GM23248 (cell line): Measurements from ENCODE around the gene EPHA2. TPM values are rescaled to one million over a fixed set of nuclear protein-coding genes. Genes with fewer than 3 reads are reported as not detected.
A peak's percentile ranks its signal among the peaks of the same experiment; 100 is the strongest.

ENCODE experiments used
- DNase-seq: peaks from one replicate; pipeline ENCODE4 v3.0.0-alpha.2; 2015
- H2AFZ ChIP-seq: fragments of 200-600 bp; sonication (generic); 2 replicates; pipeline ENCODE4 v1.6.1; 2016; ENCODE audit warnings: antibody characterized with exemption
- H3F3A ChIP-seq: fragments of 200-600 bp; sonication (generic); 2 replicates; pipeline ENCODE4 v1.6.1; 2016; ENCODE audit warnings: mild to moderate bottlenecking, antibody characterized with exemption, mixed run types; ENCODE audit not compliant: insufficient read depth
- H3K27ac ChIP-seq: fragments of 200-600 bp; sonication (generic); 2 replicates; pipeline ENCODE4 v1.5.1; 2016; ENCODE audit warnings: mild to moderate bottlenecking
- H3K27me3 ChIP-seq: fragments of 200-600 bp; sonication (generic); replicated peaks from 2 replicates; pipeline ENCODE4 v1.6.1; 2016; ENCODE audit warnings: mild to moderate bottlenecking; ENCODE audit not compliant: insufficient read depth
- H3K36me3 ChIP-seq: fragments of 200-600 bp; sonication (generic); 2 replicates; pipeline ENCODE4 v1.6.1; 2016; ENCODE audit warnings: low read depth, mild to moderate bottlenecking
- H3K4me1 ChIP-seq: fragments of 200-600 bp; sonication (generic); 2 replicates; pipeline ENCODE4 v1.6.1; 2016; ENCODE audit warnings: mild to moderate bottlenecking; ENCODE audit not compliant: insufficient read depth
- H3K4me2 ChIP-seq: fragments of 200-600 bp; sonication (generic); one replicate; pipeline ENCODE4 v1.6.1; 2016; ENCODE audit warnings: mild to moderate bottlenecking; ENCODE audit not compliant: unreplicated experiment
- H3K4me3 ChIP-seq: fragments of 200-600 bp; sonication (generic); 2 replicates; pipeline ENCODE4 v1.5.1; 2016; ENCODE audit warnings: mild to moderate bottlenecking
- H3K79me2 ChIP-seq: fragments of 200-600 bp; sonication (generic); 2 replicates; pipeline ENCODE4 v1.6.1; 2016; ENCODE audit warnings: mild to moderate bottlenecking; ENCODE audit not compliant: insufficient read depth
- H3K9ac ChIP-seq: fragments of 200-600 bp; sonication (generic); 2 replicates; pipeline ENCODE4 v1.6.1; 2016; ENCODE audit warnings: mild to moderate bottlenecking
- H3K9me2 ChIP-seq: fragments of 200-600 bp; sonication (generic); 2 replicates; pipeline ENCODE4 v1.6.1; 2016; ENCODE audit warnings: mixed run types, mild to moderate bottlenecking, moderate library complexity; ENCODE audit not compliant: insufficient read depth
- H3K9me3 ChIP-seq: fragments of 200-600 bp; sonication (generic); one replicate; pipeline ENCODE4 v1.6.1; 2017; ENCODE audit warnings: low read depth
- H4K20me1 ChIP-seq: fragments of 200-600 bp; sonication (generic); 2 replicates; pipeline ENCODE4 v1.6.0; 2016; ENCODE audit not compliant: insufficient read depth
- EZH2 ChIP-seq: fragments of 200-600 bp; sonication (generic); IDR thresholded peaks from 2 replicates; pipeline ENCODE4 v1.6.1; 2018; ENCODE audit warnings: antibody characterized with exemption, mild to moderate bottlenecking; ENCODE audit not compliant: insufficient read depth, poor library complexity, severe bottlenecking
- EZH2phosphoT487 ChIP-seq: fragments of 200-600 bp; sonication (generic); IDR thresholded peaks from 2 replicates; pipeline ENCODE4 v1.6.1; 2018; ENCODE audit warnings: antibody characterized with exemption, moderate library complexity, mild to moderate bottlenecking, low read depth; ENCODE audit not compliant: insufficient read depth
- WGBS, 2 experiments: methylation state at CpG; one replicate each; pipeline ENCODE4 v1.1.6; 2015 to 2017; ENCODE audit warnings: low lambda C conversion rate in 2 of 2, low coverage in 1 of 2; ENCODE audit errors: missing lambda C conversion rate in 2 of 2; 5-methylcytosine and 5-hydroxymethylcytosine counted together
- in situ Hi-C: fragments of 300-500 bp; cut with MboI; formaldehyde crosslinking; loops from 2 replicates; pipeline ENCODE4 v1.15.0; 2020
- polyA plus RNA-seq: library from polyadenylated mRNA; unstranded; fragments of >200 nt; fragmentation: Nextera tagmentation; extraction: Ambion mirVana; gene quantifications from 2 replicates; pipeline ENCODE4 v1.2.1, GENCODE V29; 2016
- total RNA-seq: library from RNA; depleted of rRNA; stranded (reverse); fragments of >200 nt; shearing (Covaris generic); gene quantifications from 2 replicates; pipeline ENCODE4 v1.2.3, GENCODE V29; 2014

The EPHA2 gene
- total and polyA plus RNA-seq, 2 experiments from 2014 or later, result 8.8 to 21.7 TPM

DNA sequence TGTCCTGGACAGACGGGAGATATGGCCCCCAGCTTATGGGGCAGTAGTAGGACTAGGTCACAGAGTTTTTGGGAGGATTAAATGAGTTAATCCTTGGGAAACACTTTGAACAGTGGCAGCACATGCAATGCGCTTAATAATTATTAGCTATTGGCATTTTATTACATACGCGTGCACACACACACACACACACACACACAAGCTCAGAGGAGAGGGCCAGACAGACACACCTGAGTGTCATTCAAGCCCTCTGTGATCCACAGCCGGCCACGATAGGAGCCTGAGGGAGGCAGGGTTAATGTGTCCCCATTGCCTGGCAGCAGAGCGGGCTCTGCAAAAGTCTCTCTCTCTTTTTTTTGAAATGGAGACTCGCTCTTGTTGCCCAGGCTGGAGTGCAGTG is 37.9 kb downstream of the EPHA2 start:
- Histone ChIP-seq H3K4me3 (no peak overlapping the region), H3K9ac (no peak overlapping the region), H3K79me2 (no peaks in the 10 kb centered on the region), H3K4me1 (peaks cover 29% of the 10 kb centered on the region), H3K36me3 (no peaks in the 10 kb centered on the region), H4K20me1 (no peaks in the 10 kb centered on the region), H3K9me2 (no peaks in the 10 kb centered on the region), H3K4me2 (no peak overlapping the region), H3K27ac (no peak overlapping the region), H3K9me3 (no peaks in the 10 kb centered on the region), H3K27me3 (no peaks in the 10 kb centered on the region), H3F3A (peaks cover 13% of the 10 kb centered on the region), H2AFZ (no peak overlapping the region)
- DNase-seq, result no peak
- TF ChIP-seq EZH2phosphoT487 (no peak), EZH2 (no peak)
- WGBS, 2 experiments, result 95 to 96% methylated on average over 8 of the region's 8 CpGs
- in situ Hi-C loops, result no loop called here

DNA sequence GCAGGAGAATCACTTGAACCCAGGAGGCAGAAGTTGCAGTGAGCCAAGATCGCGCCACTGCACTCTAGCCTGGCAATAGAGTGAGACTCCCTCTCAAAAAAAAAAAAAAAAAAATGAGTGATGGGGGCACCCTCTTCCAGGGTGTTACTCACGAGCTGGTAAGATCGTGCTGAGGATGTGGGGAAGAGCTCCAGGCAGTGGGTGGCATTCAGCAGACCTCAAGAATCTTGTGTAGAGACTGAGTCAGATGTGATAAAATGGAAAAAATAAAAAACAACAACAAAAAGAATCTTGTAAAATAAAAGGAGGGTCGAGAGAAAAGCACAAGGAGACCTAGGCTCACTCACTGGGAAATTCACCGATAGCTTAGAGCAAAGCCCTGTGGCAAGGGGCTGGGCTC is 38.5 kb downstream of the EPHA2 start:
- peak; percentile 88 for DNase-seq
- H3K79me2 ChIP-seq, result no peaks in the 10 kb centered on the region
- 46 to 59% methylated on average over 6 of the region's 6 CpGs for WGBS, 2 experiments

DNA sequence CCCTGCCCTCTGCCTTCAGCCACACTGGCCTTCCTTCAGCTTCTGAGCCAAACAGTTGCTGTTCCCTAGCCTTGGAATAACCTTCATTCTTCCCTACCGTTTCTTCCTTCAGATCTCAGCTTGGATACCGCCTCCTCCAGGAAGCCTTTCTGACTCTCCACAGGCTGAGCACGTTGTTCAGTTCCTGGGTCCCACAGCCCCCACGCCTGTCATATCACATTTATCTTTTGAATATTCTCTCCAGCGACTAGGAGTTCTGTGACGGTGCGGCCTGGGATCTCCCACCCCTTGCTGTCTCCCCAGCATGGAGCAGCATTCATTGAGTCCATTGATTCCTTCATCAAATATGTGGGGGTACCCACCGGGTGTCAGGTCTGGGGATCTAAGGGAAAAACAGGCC is 39.2 kb downstream of the EPHA2 start:
- H3K4me3 ChIP-seq, result no peak overlapping the region
- no peaks in the 10 kb centered on the region for H3K9me2 ChIP-seq
- WGBS, 2 experiments, result 93 to 95% methylated on average over 8 of the region's 8 CpGs
- H3F3A ChIP-seq, result peaks cover 4% of the 10 kb centered on the region; the same call in 1 of the 2 replicates
- no peak overlapping the region for H3K9ac ChIP-seq
- in situ Hi-C loops, result no loop called here
- H3K4me1 ChIP-seq, result peaks cover 30% of the 10 kb centered on the region
- no peak for DNase-seq
- H2AFZ ChIP-seq, result no peak overlapping the region
- no peak for TF ChIP-seq EZH2
- no peak for TF ChIP-seq EZH2phosphoT487
- no peaks in the 10 kb centered on the region for H3K9me3 ChIP-seq
- H3K27ac ChIP-seq, result no peak overlapping the region
- no peaks in the 10 kb centered on the region for H3K79me2 ChIP-seq
- H3K36me3 ChIP-seq, result no peaks in the 10 kb centered on the region
- H3K4me2 ChIP-seq, result no peak overlapping the region
- no peaks in the 10 kb centered on the region for H3K27me3 ChIP-seq
- H4K20me1 ChIP-seq, result no peaks in the 10 kb centered on the region

More for the DNA sequence above, 38.5 kb downstream of the EPHA2 start:
- Histone ChIP-seq H3K36me3 (no peaks in the 10 kb centered on the region), H4K20me1 (no peaks in the 10 kb centered on the region), H3K27me3 (no peaks in the 10 kb centered on the region), H3K9me3 (no peaks in the 10 kb centered on the region), H3K4me3 (no peak overlapping the region), H3K4me2 (peak overlapping the region; percentile 11), H3K27ac (no peak overlapping the region), H3K4me1 (peaks cover 30% of the 10 kb centered on the region), H3K9me2 (no peaks in the 10 kb centered on the region), H3K9ac (no peak overlapping the region), H2AFZ (no peak overlapping the region), H3F3A (peaks cover 11% of the 10 kb centered on the region)
- in situ Hi-C loops, result no loop called here
- TF ChIP-seq EZH2, result no peak
- TF ChIP-seq EZH2phosphoT487, result no peak

DNA sequence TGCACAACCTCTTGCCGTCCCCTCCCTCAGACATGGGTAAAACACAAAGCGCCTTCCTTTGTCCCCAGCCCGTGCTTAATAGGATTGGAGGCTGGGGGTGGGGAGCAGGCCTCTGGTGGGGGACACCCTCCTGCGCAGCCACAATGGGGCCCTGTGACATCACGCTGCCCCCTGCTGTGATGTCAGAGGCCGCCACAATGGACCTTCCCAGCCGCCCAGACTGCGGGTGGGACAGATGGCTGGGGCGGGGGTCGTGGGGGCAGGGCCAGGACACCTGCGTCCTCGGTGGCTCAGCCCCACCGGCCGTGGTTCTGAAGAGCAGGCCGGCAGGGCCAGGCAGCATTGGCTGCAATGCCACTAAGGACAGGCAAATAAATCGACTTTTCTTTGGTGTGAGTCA is 39.9 kb downstream of the EPHA2 start:
- H3K4me3 ChIP-seq, result no peak overlapping the region
- no peaks in the 10 kb centered on the region for H3K79me2 ChIP-seq
- 73 to 77% methylated on average over 15 to 16 of the region's 16 CpGs for WGBS, 2 experiments
- H3K9me2 ChIP-seq, result no peaks in the 10 kb centered on the region
- H2AFZ ChIP-seq, result no peak overlapping the region
- H3K27me3 ChIP-seq, result no peaks in the 10 kb centered on the region
- no peak for TF ChIP-seq EZH2
- TF ChIP-seq EZH2phosphoT487, result no peak
- H3K9me3 ChIP-seq, result no peaks in the 10 kb centered on the region
- H3K9ac ChIP-seq, result no peak overlapping the region
- H3K36me3 ChIP-seq, result no peaks in the 10 kb centered on the region
- H3K4me2 ChIP-seq, result no peak overlapping the region
- in situ Hi-C loops, result no loop called here
- H3F3A ChIP-seq, result peaks cover 4% of the 10 kb centered on the region; the same call in 1 of the 2 replicates
- DNase-seq, result no peak
- peaks cover 29% of the 10 kb centered on the region for H3K4me1 ChIP-seq
- no peaks in the 10 kb centered on the region for H4K20me1 ChIP-seq
- H3K27ac ChIP-seq, result no peak overlapping the region
